ENCODE results near the gene WDR19. TPM values are rescaled to one million over a fixed set of nuclear protein-coding genes. Genes with fewer than 3 reads are reported as not detected.
"Not testable (repeated sequence)": the region's sequence is repeated elsewhere in the genome, so short reads cannot be mapped to it uniquely, and the experiment has no call there.

The WDR19 gene
- total and polyA plus RNA-seq, 2 of the 4 experiments (the other 2 are of a cell fraction) = 16.0 to 22.6 TPM

GRCh38 chr4:39134683-39135306 lies 47.5 kb upstream of the WDR19 start:
- Histone ChIP-seq H3K9me3 (ENCODE audit: control insufficient read depth, insufficient read depth, low read length) (no peaks in the 10 kb centered on the region), H3K9me1 (ENCODE audit: insufficient read depth, low read length) (no peaks in the 10 kb centered on the region; the same call in 1 of the 2 replicates)

GRCh38 chr4:39138227-39138626 lies 44.1 kb upstream of the WDR19 start:
- ATAC-seq (ENCODE audit: low read depth); H3K9me1 ChIP-seq (ENCODE audit: insufficient read depth, low read length); H4K91ac ChIP-seq (ENCODE audit: insufficient read depth, low read depth, low read length); POLR2A ChIA-PET (ENCODE audit: unreplicated experiment); H3K4me3 ChIP-seq (ENCODE audit: insufficient read depth, low read depth, low read length); H2BK15ac ChIP-seq (ENCODE audit: low read depth, low read length); H3K9me3 ChIP-seq (ENCODE audit: control insufficient read depth, insufficient read depth, low read length); dilution Hi-C loops (cut with HindIII; ENCODE audit: low sequenced_read_pairs, unreplicated experiment); H2AK9ac ChIP-seq (replicated peaks; ENCODE audit: low read depth, low read length, poor library complexity); H3K9ac ChIP-seq (ENCODE audit: low read depth, low read length); H3K27ac ChIP-seq (ENCODE audit: insufficient read depth, low read length); H2BK5ac ChIP-seq (ENCODE audit: low read depth, low read length, poor library complexity, severe bottlenecking); H4K8ac ChIP-seq (ENCODE audit: low read depth in 2 of 2, low read length in 2 of 2); H3K4ac ChIP-seq (ENCODE audit: low read depth, low read length); H3K23ac ChIP-seq (ENCODE audit: low read depth, low read length); DNase-seq; H3K36me3 ChIP-seq (ENCODE audit: control insufficient read depth, insufficient read depth, low read length); H3K4me1 ChIP-seq (ENCODE audit: control insufficient read depth, insufficient read depth, low read length); H3K56ac ChIP-seq (ENCODE audit: extremely low read depth, insufficient read depth, low read length); CTCF ChIA-PET; H4K20me1 ChIP-seq (ENCODE audit: insufficient read depth, low read length); H2AFZ ChIP-seq (replicated peaks; ENCODE audit: low read length, poor library complexity); H3K79me1 ChIP-seq (ENCODE audit: low read depth in 1 of 2, low read length in 2 of 2); H3K18ac ChIP-seq (ENCODE audit: low read depth, low read length); H3K27me3 ChIP-seq (ENCODE audit: control insufficient read depth, insufficient read depth, low read length); H4K5ac ChIP-seq (ENCODE audit: low read depth, low read length); H2BK120ac ChIP-seq (ENCODE audit: low read depth, low read length); H3K4me2 ChIP-seq (ENCODE audit: low read depth, low read length); H3K14ac ChIP-seq (replicated peaks; ENCODE audit: low read depth, low read length); BruUV-seq (replicated peaks); H2BK20ac ChIP-seq (ENCODE audit: low read depth, low read length); H2AK5ac ChIP-seq (ENCODE audit: low read depth, low read length): not testable (repeated sequence)
- in situ Hi-C loops (cut with MboI; ENCODE audit: low sequenced_read_pairs) = loop anchor here (5.0 kb wide), 1 partner anchor 376 kb away; no protein-coding TSS in a partner anchor
- WGBS, 2 experiments (ENCODE audit: extremely low coverage in 2 of 2, insufficient read length in 1 of 2) = no CpG with 5 or more reads among the region's 3 CpGs
- intact Hi-C loops (cut with micrococcal nuclease) = loop anchor here (5.0 to 10.0 kb wide), 2 partner anchors 206 to 1073 kb away; no protein-coding TSS in a partner anchor

More at GRCh38 chr4:39134683-39135306, 47.5 kb upstream of the WDR19 start:
- Histone ChIP-seq H2AFZ (replicated peaks; ENCODE audit: low read length, poor library complexity) (peak overlapping the region; percentile 86), H4K8ac (ENCODE audit: low read depth in 2 of 2, low read length in 2 of 2) (peak overlapping the region in 1 of 2 experiments; percentile 61; a peak in 1 of 4 replicates), H3K27me3 (ENCODE audit: control insufficient read depth, insufficient read depth, low read length) (no peaks in the 10 kb centered on the region), H2BK20ac (ENCODE audit: low read depth, low read length) (peak overlapping the region; percentile 33; the same call in 1 of the 2 replicates), H2BK5ac (ENCODE audit: low read depth, low read length, poor library complexity, severe bottlenecking) (no peak overlapping the region), H2BK15ac (ENCODE audit: low read depth, low read length) (no peak overlapping the region), H2AK5ac (ENCODE audit: low read depth, low read length) (0 out of 2 replicates have a peak overlapping the region, but pooled peaks have one; percentile 17), H4K91ac (ENCODE audit: insufficient read depth, low read depth, low read length) (no peak overlapping the region), H3K56ac (ENCODE audit: extremely low read depth, insufficient read depth, low read length) (peak overlapping the region; percentile 27; the same call in 1 of the 2 replicates), H3K14ac (replicated peaks; ENCODE audit: low read depth, low read length) (peak overlapping the region; percentile 32; the same call in 1 of the 2 replicates), H3K36me3 (ENCODE audit: control insufficient read depth, insufficient read depth, low read length) (no peaks in the 10 kb centered on the region), H2BK120ac (ENCODE audit: low read depth, low read length) (peak overlapping the region; percentile 33; the same call in 1 of the 2 replicates), H3K4me2 (ENCODE audit: low read depth, low read length) (peak overlapping the region; percentile 75), H3K4ac (ENCODE audit: low read depth, low read length) (peak overlapping the region; percentile 40), H4K20me1 (ENCODE audit: insufficient read depth, low read length) (no peaks in the 10 kb centered on the region), H3K23ac (ENCODE audit: low read depth, low read length) (no peak overlapping the region), H4K5ac (ENCODE audit: low read depth, low read length) (peak overlapping the region; percentile 43; the same call in 1 of the 2 replicates), H3K79me1 (ENCODE audit: low read depth in 1 of 2, low read length in 2 of 2) (no peaks in the 10 kb centered on the region), H3K27ac (ENCODE audit: insufficient read depth, low read length) (no peak overlapping the region; the same call in 1 of the 2 replicates), H3K4me1 (ENCODE audit: control insufficient read depth, insufficient read depth, low read length) (peaks cover 4% of the 10 kb centered on the region; the same call in 1 of the 2 replicates), H3K4me3 (ENCODE audit: insufficient read depth, low read depth, low read length) (no peak overlapping the region), H3K18ac (ENCODE audit: low read depth, low read length) (peak overlapping the region; percentile 21; the same call in 1 of the 2 replicates), H2AK9ac (replicated peaks; ENCODE audit: low read depth, low read length, poor library complexity) (no peak overlapping the region), H3K9ac (ENCODE audit: low read depth, low read length) (peak overlapping the region; percentile 58)
- ChIA-PET POLR2A (ENCODE audit: unreplicated experiment) (no interaction called here), CTCF (interaction anchor here (0.5 to 1.8 kb wide), 18 partner anchors 9 to 1068 kb away, joined by 3 to 12 read pairs (median 4); no protein-coding TSS in a partner anchor)
- no peak for TF ChIP-seq POLR2A (IDR thresholded peaks at IDR 0.05; ENCODE audit: low read depth, low read length)
- no peak for TF ChIP-seq USF2 (IDR thresholded peaks at IDR 0.05; ENCODE audit: low read depth, low read length)
- TF ChIP-seq CHD1 (IDR thresholded peaks at IDR 0.05; ENCODE audit: low read depth, low read length) = no peak
- intact Hi-C loops (cut with micrococcal nuclease) = loop anchor here (1.0 to 10.0 kb wide), 5 partner anchors 186 to 1070 kb away; no protein-coding TSS in a partner anchor
- in situ Hi-C loops (cut with MboI; ENCODE audit: low sequenced_read_pairs) = loop anchor here (5.0 kb wide), 1 partner anchor 372 kb away; no protein-coding TSS in a partner anchor
- BruUV-seq (replicated peaks) = no TSS peak
- ATAC-seq (ENCODE audit: low read depth) (peak; percentile 24), DNase-seq (peak; percentile 1)
- WGBS, 2 experiments (ENCODE audit: extremely low coverage in 2 of 2, insufficient read length in 1 of 2) = no CpG with 5 or more reads among the region's 2 CpGs
- dilution Hi-C loops (cut with HindIII; ENCODE audit: low sequenced_read_pairs, unreplicated experiment) = no loop called here

Measured in IMR-90 (cell line).